ENCODE measurements around the gene LAMA3.

LAMA3 gene

DNA sequence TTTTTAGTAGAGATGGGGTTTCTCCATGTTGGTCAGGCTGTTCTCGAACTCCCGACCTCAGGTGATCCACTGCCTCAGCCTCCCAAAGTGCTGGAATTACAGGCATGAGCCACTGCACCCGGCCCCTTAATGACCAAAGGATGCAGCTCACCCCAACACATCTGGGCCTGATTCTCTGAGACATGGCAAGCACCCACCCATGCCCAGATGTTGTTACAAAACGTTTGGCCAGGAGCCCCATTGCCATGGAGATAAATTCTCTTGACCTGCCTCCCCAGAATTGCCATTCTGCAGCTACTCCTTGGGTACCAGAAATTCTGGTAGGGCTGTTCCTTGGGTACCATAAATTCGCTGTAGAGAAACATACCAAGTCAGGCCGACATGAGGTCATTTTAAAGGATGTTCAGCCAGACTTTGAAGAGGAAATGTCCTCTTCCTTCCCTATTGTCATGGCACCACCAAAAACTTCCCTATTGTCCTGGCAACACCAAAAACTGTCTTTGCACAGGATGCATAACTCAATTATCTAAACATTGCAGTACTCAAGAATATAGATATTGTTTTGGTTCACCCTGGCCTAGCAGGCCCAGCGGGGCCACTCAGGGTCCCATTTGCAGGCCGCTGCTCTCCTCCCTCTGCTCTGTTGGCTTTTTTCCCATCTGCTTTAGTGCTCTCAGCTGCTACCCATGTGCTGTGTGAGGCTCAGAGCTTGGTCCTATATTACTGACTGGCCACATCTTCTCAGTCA is 164.4 kb downstream of the LAMA3 start:
- peaks cover 2 to 3% of the 10 kb centered on the region in 2 donors for H3K4me1 ChIP-seq (ENCODE audit: control insufficient read depth in 2 of 2, insufficient read depth in 2 of 2, low read length in 2 of 2)
- no peak overlapping the region for H3K27ac ChIP-seq (ENCODE audit: low read depth in 2 of 2, low read length in 2 of 2)
- no peak overlapping the region for H3K4me3 ChIP-seq (ENCODE audit: low read length in 2 of 2)
- H3K9ac ChIP-seq (ENCODE audit: low read depth in 1 of 2, low read length in 2 of 2): no peak overlapping the region
- H3K27me3 ChIP-seq (ENCODE audit: control insufficient read depth in 2 of 2, insufficient read depth in 2 of 2, low read length in 2 of 2): no peaks in the 10 kb centered on the region
- H3K36me3 ChIP-seq (ENCODE audit: control insufficient read depth in 2 of 2, insufficient read depth in 2 of 2, low read length in 2 of 2): no peaks in the 10 kb centered on the region
- no peaks in the 10 kb centered on the region for H3K9me3 ChIP-seq (ENCODE audit: control insufficient read depth in 2 of 2, low read length in 2 of 2)

DNA sequence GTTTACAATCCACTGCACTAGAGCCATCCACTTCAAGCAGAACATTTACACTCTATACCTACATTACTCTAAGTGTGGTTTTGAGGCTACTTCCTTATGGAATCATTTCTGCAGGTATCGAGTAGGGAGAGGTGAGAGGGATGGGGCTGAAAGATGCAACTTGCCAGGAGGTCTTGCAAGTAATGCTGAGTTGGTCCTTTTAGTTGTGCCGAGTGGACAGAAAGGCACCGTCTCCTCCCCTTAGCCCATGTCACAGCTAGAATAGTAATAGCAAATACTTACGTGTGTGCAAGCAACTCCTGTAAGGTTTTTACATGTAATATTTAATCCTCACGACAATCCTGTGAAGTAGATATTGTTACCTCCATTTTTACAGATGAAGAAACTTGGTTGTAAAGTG is 166.5 kb downstream of the LAMA3 start:
- Histone ChIP-seq H3K27ac (ENCODE audit: low read depth in 2 of 2, low read length in 2 of 2) (no peak overlapping the region), H3K4me1 (ENCODE audit: control insufficient read depth in 2 of 2, insufficient read depth in 2 of 2, low read length in 2 of 2) (peaks cover 0 to 2% of the 10 kb centered on the region in 2 donors), H3K27me3 (ENCODE audit: control insufficient read depth in 2 of 2, insufficient read depth in 2 of 2, low read length in 2 of 2) (no peaks in the 10 kb centered on the region), H3K9ac (ENCODE audit: low read depth in 1 of 2, low read length in 2 of 2) (no peak overlapping the region), H3K4me3 (ENCODE audit: low read length in 2 of 2) (no peak overlapping the region), H3K36me3 (ENCODE audit: control insufficient read depth in 2 of 2, insufficient read depth in 2 of 2, low read length in 2 of 2) (no peaks in the 10 kb centered on the region), H3K9me3 (ENCODE audit: control insufficient read depth in 2 of 2, low read length in 2 of 2) (no peaks in the 10 kb centered on the region)

DNA sequence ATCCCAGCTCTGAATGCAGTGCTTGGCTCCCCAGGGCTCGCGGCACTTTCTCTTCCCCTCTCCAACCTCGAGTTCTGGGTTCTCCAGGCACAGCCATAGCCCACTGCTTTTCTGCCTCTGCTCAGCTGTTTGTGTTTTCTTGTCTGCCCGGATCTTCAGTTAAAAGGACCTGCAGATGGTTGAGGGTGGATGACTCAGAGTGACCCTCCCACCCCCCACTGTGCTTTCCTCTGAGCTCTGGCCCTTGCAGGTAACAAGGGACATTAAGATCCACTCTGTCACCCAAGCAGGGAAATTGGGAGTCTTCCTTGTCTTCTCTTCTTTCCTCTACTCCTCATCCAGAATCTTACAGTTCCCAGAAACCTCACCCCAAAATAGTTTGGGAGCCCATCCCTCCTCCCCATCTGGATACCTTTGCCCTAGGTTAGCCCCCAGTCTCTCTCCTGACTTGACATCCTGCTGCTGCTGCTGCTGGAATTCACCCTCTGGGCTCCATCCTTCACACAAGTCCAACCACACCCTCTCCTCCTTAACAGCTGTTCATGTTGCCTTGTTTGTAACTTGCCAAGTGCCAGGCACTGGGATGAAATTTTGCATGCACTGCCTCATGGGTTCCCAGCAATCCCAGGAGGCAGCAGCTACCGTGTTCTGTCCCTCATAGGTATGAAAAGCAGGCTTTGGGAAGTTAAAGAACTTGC is 167.4 kb downstream of the LAMA3 start:
- Histone ChIP-seq H3K9me3 (ENCODE audit: control insufficient read depth in 2 of 2, low read length in 2 of 2) (no peaks in the 10 kb centered on the region), H3K4me3 (ENCODE audit: low read length in 2 of 2) (no peak overlapping the region), H3K27me3 (ENCODE audit: control insufficient read depth in 2 of 2, insufficient read depth in 2 of 2, low read length in 2 of 2) (no peaks in the 10 kb centered on the region), H3K36me3 (ENCODE audit: control insufficient read depth in 2 of 2, insufficient read depth in 2 of 2, low read length in 2 of 2) (no peaks in the 10 kb centered on the region), H3K27ac (ENCODE audit: low read depth in 2 of 2, low read length in 2 of 2) (no peak overlapping the region), H3K4me1 (ENCODE audit: control insufficient read depth in 2 of 2, insufficient read depth in 2 of 2, low read length in 2 of 2) (peaks cover 0 to 2% of the 10 kb centered on the region in 2 donors), H3K9ac (ENCODE audit: low read depth in 1 of 2, low read length in 2 of 2) (no peak overlapping the region)

DNA sequence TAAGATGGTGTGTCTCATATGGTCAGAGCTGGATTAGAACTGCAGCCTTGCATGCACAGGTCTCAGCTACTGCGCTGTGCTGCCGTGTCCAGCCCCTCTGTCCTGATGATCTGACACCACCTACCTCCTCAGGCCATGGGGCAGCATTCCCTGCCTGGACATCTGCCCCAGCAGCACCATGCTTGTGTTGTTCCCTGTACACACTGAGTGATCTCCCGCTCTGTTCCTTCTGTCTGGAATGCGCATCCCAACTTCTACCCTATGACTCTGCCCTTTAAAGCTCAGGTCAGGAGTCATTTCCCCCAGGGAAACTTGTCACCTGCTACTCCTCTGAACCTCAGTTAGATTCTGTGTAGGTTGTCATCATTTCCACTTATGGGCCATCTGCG is 167.9 kb downstream of the LAMA3 start:
- H3K27me3 ChIP-seq (ENCODE audit: control insufficient read depth in 2 of 2, insufficient read depth in 2 of 2, low read length in 2 of 2): no peaks in the 10 kb centered on the region
- no peaks in the 10 kb centered on the region for H3K36me3 ChIP-seq (ENCODE audit: control insufficient read depth in 2 of 2, insufficient read depth in 2 of 2, low read length in 2 of 2)
- H3K9me3 ChIP-seq (ENCODE audit: control insufficient read depth in 2 of 2, low read length in 2 of 2): no peaks in the 10 kb centered on the region
- no peak overlapping the region for H3K9ac ChIP-seq (ENCODE audit: low read depth in 1 of 2, low read length in 2 of 2)
- H3K27ac ChIP-seq (ENCODE audit: low read depth in 2 of 2, low read length in 2 of 2): no peak overlapping the region
- no peak overlapping the region for H3K4me3 ChIP-seq (ENCODE audit: low read length in 2 of 2)
- peaks cover 0 to 2% of the 10 kb centered on the region in 2 donors for H3K4me1 ChIP-seq (ENCODE audit: control insufficient read depth in 2 of 2, insufficient read depth in 2 of 2, low read length in 2 of 2)

DNA sequence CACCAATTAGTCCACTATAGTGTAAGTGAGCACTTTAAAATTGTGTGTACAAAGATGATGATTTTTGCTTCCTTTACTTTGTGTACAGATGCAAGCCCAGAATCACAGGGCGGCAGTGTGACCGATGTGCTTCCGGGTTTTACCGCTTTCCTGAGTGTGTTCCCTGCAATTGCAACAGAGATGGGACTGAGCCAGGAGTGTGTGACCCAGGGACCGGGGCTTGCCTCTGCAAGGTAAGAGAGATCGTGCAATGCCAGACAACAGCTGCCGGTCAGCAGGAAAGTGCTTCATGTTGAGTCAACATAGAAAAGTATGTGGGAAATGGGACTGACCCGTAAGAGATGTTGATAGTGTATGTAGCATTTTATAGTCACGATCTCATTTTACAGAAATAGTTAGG is 168.5 kb downstream of the LAMA3 start:
- no peak overlapping the region for H3K4me3 ChIP-seq (ENCODE audit: low read length in 2 of 2)
- H3K27me3 ChIP-seq (ENCODE audit: control insufficient read depth in 2 of 2, insufficient read depth in 2 of 2, low read length in 2 of 2): no peaks in the 10 kb centered on the region
- no peak overlapping the region for H3K9ac ChIP-seq (ENCODE audit: low read depth in 1 of 2, low read length in 2 of 2)
- no peak overlapping the region for H3K27ac ChIP-seq (ENCODE audit: low read depth in 2 of 2, low read length in 2 of 2)
- peaks cover 0 to 2% of the 10 kb centered on the region in 2 donors for H3K4me1 ChIP-seq (ENCODE audit: control insufficient read depth in 2 of 2, insufficient read depth in 2 of 2, low read length in 2 of 2)
- H3K36me3 ChIP-seq (ENCODE audit: control insufficient read depth in 2 of 2, insufficient read depth in 2 of 2, low read length in 2 of 2): no peaks in the 10 kb centered on the region
- no peaks in the 10 kb centered on the region for H3K9me3 ChIP-seq (ENCODE audit: control insufficient read depth in 2 of 2, low read length in 2 of 2)

DNA sequence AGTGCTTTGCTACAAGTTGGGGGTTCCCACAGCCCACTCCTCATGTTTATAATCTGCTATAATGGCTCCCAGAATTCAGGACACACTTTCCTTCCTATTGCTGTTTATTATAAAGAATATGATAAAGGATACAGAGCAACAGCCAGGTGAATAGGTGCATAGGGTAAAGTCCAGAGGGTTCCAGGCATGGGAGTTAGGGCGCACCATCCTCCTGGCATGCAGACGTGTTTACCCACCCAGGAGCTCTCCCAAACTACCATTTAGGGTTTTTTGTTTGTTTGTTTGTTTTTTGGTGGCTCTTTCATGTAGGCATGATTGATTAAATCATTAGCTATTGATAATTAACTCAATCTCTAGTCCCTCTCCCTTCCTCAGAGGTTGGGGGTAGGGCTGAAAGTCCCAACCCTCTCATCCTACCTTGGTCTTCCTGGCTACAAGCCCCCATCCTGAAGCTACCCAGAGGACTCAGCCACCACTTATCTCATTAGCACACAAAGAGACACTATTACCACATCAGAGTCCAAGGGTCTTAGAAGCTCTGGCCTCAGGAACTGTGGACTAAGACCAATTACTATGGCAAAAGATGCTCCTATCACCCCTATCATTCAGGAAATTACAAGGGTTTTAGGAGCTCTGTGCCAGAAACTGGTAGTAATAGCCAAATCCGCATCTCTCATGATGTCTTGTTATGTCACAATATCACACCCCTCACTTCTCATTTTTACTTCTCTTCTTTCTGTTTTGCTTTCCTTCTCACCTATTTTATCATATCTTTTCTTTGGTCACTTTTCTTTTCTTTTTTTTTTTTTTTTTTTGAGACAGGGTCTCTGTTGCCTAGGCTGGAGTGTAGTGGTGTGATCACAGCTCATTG is 170.4 kb downstream of the LAMA3 start:
- Histone ChIP-seq H3K36me3 (ENCODE audit: control insufficient read depth in 2 of 2, insufficient read depth in 2 of 2, low read length in 2 of 2) (no peaks in the 10 kb centered on the region), H3K4me1 (ENCODE audit: control insufficient read depth in 2 of 2, insufficient read depth in 2 of 2, low read length in 2 of 2) (peaks cover 0 to 2% of the 10 kb centered on the region in 2 donors), H3K9ac (ENCODE audit: low read depth in 1 of 2, low read length in 2 of 2) (no peak overlapping the region), H3K9me3 (ENCODE audit: control insufficient read depth in 2 of 2, low read length in 2 of 2) (no peaks in the 10 kb centered on the region), H3K27ac (ENCODE audit: low read depth in 2 of 2, low read length in 2 of 2) (no peak overlapping the region), H3K27me3 (ENCODE audit: control insufficient read depth in 2 of 2, insufficient read depth in 2 of 2, low read length in 2 of 2) (no peaks in the 10 kb centered on the region), H3K4me3 (ENCODE audit: low read length in 2 of 2) (no peak overlapping the region)

DNA sequence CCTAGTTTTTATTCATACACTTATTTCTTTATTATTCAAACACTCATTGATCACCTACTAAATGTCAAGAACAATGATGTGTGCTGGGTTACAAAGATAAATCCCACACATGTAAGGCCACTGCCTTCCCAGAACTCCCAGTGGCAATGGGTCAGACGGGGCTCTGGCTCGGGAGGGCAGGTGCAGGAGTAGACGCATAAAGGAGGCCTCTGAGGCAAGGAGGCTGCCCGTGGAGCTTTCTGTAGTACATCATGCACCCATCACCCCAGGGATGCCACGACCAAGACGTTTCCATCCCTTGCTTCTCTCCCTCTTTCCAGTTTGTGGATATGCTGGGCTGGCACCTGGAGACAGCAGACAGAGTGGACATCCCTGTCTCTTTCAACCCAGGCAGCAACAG is 172.1 kb downstream of the LAMA3 start:
- Histone ChIP-seq H3K9ac (ENCODE audit: low read depth in 1 of 2, low read length in 2 of 2) (no peak overlapping the region), H3K27me3 (ENCODE audit: control insufficient read depth in 2 of 2, insufficient read depth in 2 of 2, low read length in 2 of 2) (no peaks in the 10 kb centered on the region), H3K4me3 (ENCODE audit: low read length in 2 of 2) (no peak overlapping the region), H3K36me3 (ENCODE audit: control insufficient read depth in 2 of 2, insufficient read depth in 2 of 2, low read length in 2 of 2) (no peaks in the 10 kb centered on the region), H3K4me1 (ENCODE audit: control insufficient read depth in 2 of 2, insufficient read depth in 2 of 2, low read length in 2 of 2) (peaks cover 0 to 2% of the 10 kb centered on the region in 2 donors), H3K27ac (ENCODE audit: low read depth in 2 of 2, low read length in 2 of 2) (no peak overlapping the region), H3K9me3 (ENCODE audit: control insufficient read depth in 2 of 2, low read length in 2 of 2) (no peaks in the 10 kb centered on the region)

DNA sequence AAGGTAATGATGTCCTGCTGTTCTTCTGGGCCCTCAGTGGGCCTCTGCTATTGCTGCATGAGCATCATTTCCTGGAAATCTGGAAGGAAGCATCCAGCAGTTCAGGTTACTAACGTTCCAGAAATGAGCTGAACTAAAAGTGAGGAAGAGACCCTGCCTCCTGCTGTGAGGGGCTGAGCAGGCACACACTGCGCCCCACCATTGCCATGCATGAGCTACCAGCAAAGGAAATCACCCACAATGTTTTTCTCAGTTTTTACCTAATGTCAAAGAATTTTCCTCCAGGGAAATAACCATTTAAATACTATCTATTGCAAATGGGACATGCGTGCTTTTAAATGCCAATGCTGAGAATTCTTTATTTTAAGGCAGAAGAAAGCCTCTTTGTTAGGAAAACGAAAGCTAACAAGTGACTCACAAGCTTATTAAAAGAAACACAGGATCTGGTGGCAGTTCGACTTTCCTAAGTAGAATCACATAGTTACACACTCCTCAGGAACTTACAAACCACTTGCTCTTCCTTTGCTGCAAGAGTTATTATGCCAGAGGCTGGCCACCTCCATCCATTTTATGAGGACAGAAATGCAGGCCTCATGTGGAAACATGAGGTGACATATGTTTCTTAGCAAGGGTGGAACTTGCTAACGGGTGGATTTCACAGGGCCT is 172.7 kb downstream of the LAMA3 start:
- H3K4me1 ChIP-seq (ENCODE audit: control insufficient read depth in 2 of 2, insufficient read depth in 2 of 2, low read length in 2 of 2): peaks cover 0 to 2% of the 10 kb centered on the region in 2 donors
- H3K4me3 ChIP-seq (ENCODE audit: low read length in 2 of 2): no peak overlapping the region
- H3K27me3 ChIP-seq (ENCODE audit: control insufficient read depth in 2 of 2, insufficient read depth in 2 of 2, low read length in 2 of 2): no peaks in the 10 kb centered on the region
- H3K36me3 ChIP-seq (ENCODE audit: control insufficient read depth in 2 of 2, insufficient read depth in 2 of 2, low read length in 2 of 2): no peaks in the 10 kb centered on the region
- H3K9ac ChIP-seq (ENCODE audit: low read depth in 1 of 2, low read length in 2 of 2): no peak overlapping the region
- H3K27ac ChIP-seq (ENCODE audit: low read depth in 2 of 2, low read length in 2 of 2): no peak overlapping the region
- no peaks in the 10 kb centered on the region for H3K9me3 ChIP-seq (ENCODE audit: control insufficient read depth in 2 of 2, low read length in 2 of 2)

DNA sequence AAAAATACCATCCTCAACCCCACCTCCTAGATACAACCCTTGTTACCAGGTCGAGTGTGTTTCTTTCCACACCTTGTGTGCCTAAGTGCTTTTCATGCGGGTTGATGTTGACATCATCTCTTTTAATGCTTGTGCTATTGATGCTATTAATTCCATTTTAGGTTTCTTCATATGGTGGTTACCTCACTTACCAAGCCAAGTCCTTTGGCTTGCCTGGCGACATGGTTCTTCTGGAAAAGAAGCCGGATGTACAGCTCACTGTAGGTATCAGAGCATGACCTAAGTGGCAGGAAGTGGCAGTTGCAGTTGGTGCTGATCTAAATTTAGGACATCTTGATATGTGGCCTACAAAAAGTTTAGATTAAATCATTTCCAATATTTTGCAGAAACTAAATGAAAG is 175.4 kb downstream of the LAMA3 start:
- H3K36me3 ChIP-seq (ENCODE audit: control insufficient read depth in 2 of 2, insufficient read depth in 2 of 2, low read length in 2 of 2): no peaks in the 10 kb centered on the region
- no peaks in the 10 kb centered on the region for H3K27me3 ChIP-seq (ENCODE audit: control insufficient read depth in 2 of 2, insufficient read depth in 2 of 2, low read length in 2 of 2)
- H3K4me3 ChIP-seq (ENCODE audit: low read length in 2 of 2): no peak overlapping the region
- H3K27ac ChIP-seq (ENCODE audit: low read depth in 2 of 2, low read length in 2 of 2): no peak overlapping the region
- no peaks in the 10 kb centered on the region for H3K9me3 ChIP-seq (ENCODE audit: control insufficient read depth in 2 of 2, low read length in 2 of 2)
- no peaks in the 10 kb centered on the region for H3K4me1 ChIP-seq (ENCODE audit: control insufficient read depth in 2 of 2, insufficient read depth in 2 of 2, low read length in 2 of 2)
- no peak overlapping the region for H3K9ac ChIP-seq (ENCODE audit: low read depth in 1 of 2, low read length in 2 of 2)
